HS-5 (cell line): ENCODE data around the gene CRISP1.
"Not testable (repeated sequence)": the region's sequence is repeated elsewhere in the genome, so short reads cannot be mapped to it uniquely, and the experiment has no call there.

ENCODE experiments used
- DNase-seq: peaks from one replicate; pipeline ENCODE4 v3.0.0-alpha.2; 2012; ENCODE audit warnings: low read depth

CRISP1 gene

GRCh38 chr6:49866485-49866943 lies at the start of gene CRISP1:
Gene CRISP1, minus strand, starts transcription at chr6:49866535. Its CDS starts 9,135 bp downstream, at chr6:49857400.
- DNase-seq, result no peak

- no peak for DNase-seq
These were observed 48.7 kb upstream of the CRISP1 start for GRCh38 chr6:49915035-49915434.

- DNase-seq, result no peak
These were observed 47.5 kb upstream of the CRISP1 start for GRCh38 chr6:49913636-49914375.

- no peak for DNase-seq
These were observed 45.9 kb upstream of the CRISP1 start for GRCh38 chr6:49912196-49912595.

GRCh38 chr6:49911252-49911651 lies 44.9 kb upstream of the CRISP1 start:
- no peak for DNase-seq

- no peak for DNase-seq
These were observed 43.2 kb upstream of the CRISP1 start for GRCh38 chr6:49909563-49909962.

- DNase-seq, result peak; percentile 50
These were observed 40.2 kb upstream of the CRISP1 start for GRCh38 chr6:49906526-49906925.

- DNase-seq, result no peak
These were observed 39.0 kb upstream of the CRISP1 start for GRCh38 chr6:49905296-49905695.

GRCh38 chr6:49902856-49903255 lies 36.5 kb upstream of the CRISP1 start:
- no peak for DNase-seq

- no peak for DNase-seq
These were observed 32.7 kb upstream of the CRISP1 start for GRCh38 chr6:49898904-49899566.

GRCh38 chr6:49895553-49895952 lies 29.2 kb upstream of the CRISP1 start:
- not testable (repeated sequence) for DNase-seq

- DNase-seq, result no peak
These were observed 25.9 kb upstream of the CRISP1 start for GRCh38 chr6:49892280-49892679.

- DNase-seq, result no peak
These were observed 24.7 kb upstream of the CRISP1 start for GRCh38 chr6:49890988-49891387.

- no peak for DNase-seq
These were observed 22.6 kb upstream of the CRISP1 start for GRCh38 chr6:49888742-49889431.

- no peak for DNase-seq
These were observed 2.7 kb upstream of the CRISP1 start for GRCh38 chr6:49868951-49869529.

GRCh38 chr6:49856282-49856681 lies 10.1 kb downstream of the CRISP1 start:
- no peak for DNase-seq

GRCh38 chr6:49855221-49855620 lies 11.1 kb downstream of the CRISP1 start:
- DNase-seq, result no peak

GRCh38 chr6:49852975-49853374 lies 13.4 kb downstream of the CRISP1 start:
- no peak for DNase-seq

GRCh38 chr6:49849213-49849907 lies 17.0 kb downstream of the CRISP1 start:
- DNase-seq, result peak; percentile 43

- DNase-seq, result no peak
These were observed 18.7 kb downstream of the CRISP1 start for GRCh38 chr6:49847673-49848072.

- DNase-seq, result no peak
These were observed 19.3 kb downstream of the CRISP1 start for GRCh38 chr6:49847014-49847413.

- DNase-seq, result no peak
These were observed 24.9 kb downstream of the CRISP1 start for GRCh38 chr6:49841424-49841823.
